ENCODE data around the gene PDAP1. TPM values are rescaled to one million over a fixed set of nuclear protein-coding genes. Genes with fewer than 3 reads are reported as not detected.

The PDAP1 gene
- total RNA-seq, 2 experiments from 2014 or later: 35.0 to 38.0 TPM

GRCh38 chr7:99404977-99405320, 3.4 kb downstream of the PDAP1 start:
- Mint-ChIP-seq H3K4me1 (ENCODE audit: low read depth) (peaks cover 52% of the 10 kb centered on the region), H3K9me3 (no peaks in the 10 kb centered on the region), H3K27ac (no peak overlapping the region), H3K4me3 (no peak overlapping the region), H3K27me3 (no peaks in the 10 kb centered on the region), H3K36me3 (ENCODE audit: low read depth) (peaks cover 73% of the 10 kb centered on the region)
- no peak overlapping the region for H3K27ac ChIP-seq (ENCODE audit: low read depth in 1 of 2, low read length in 2 of 2)
- peaks cover 39% of the 10 kb centered on the region for H3K36me3 ChIP-seq (ENCODE audit: insufficient read depth, low read length)
- intact Hi-C loops (cut with DNase I, micrococcal nuclease): loop anchor here in 1 of 2 experiments (10.0 kb wide), 1 partner anchor 80 kb away; the partner anchor contains the start of gene ARPC1A
- H3K4me1 ChIP-seq (ENCODE audit: insufficient read depth, low read length): peaks cover 43% of the 10 kb centered on the region
- ATAC-seq (ENCODE audit: poor library complexity) (no peak), DNase-seq (no peak)
- TF ChIP-seq CTCF (IDR thresholded peaks at IDR 0.05): no peak
- H3K27me3 ChIP-seq (ENCODE audit: control insufficient read depth in 1 of 2, insufficient read depth in 2 of 2, low read length in 2 of 2): no peaks in the 10 kb centered on the region
- H3K9me3 ChIP-seq (ENCODE audit: control insufficient read depth in 1 of 2, insufficient read depth in 1 of 2, low read length in 2 of 2): no peaks in the 10 kb centered on the region
- POLR2A ChIA-PET: no interaction called here
- H3K4me3 ChIP-seq (ENCODE audit: low read length): no peak overlapping the region
- CTCF ChIA-PET: interaction anchor here (0.7 kb wide), 1 partner anchor 41 kb away, joined by 3 read pairs; no protein-coding TSS in a partner anchor

GRCh38 chr7:99404235-99404976, 4.0 kb downstream of the PDAP1 start:
- H3K9me3 Mint-ChIP-seq: no peaks in the 10 kb centered on the region
- intact Hi-C loops (cut with DNase I, micrococcal nuclease): loop anchor here in 1 of 2 experiments (10.0 kb wide), 1 partner anchor 80 kb away; the partner anchor contains the start of gene ARPC1A
- DNase-seq (no peak), ATAC-seq (ENCODE audit: poor library complexity) (no peak)
- H3K27ac Mint-ChIP-seq: peak overlapping the region; percentile 73
- H3K36me3 ChIP-seq (ENCODE audit: insufficient read depth, low read length): peaks cover 45% of the 10 kb centered on the region
- peaks cover 38% of the 10 kb centered on the region for H3K4me1 ChIP-seq (ENCODE audit: insufficient read depth, low read length)
- peak overlapping the region; percentile 48 for H3K4me3 Mint-ChIP-seq
- no peak overlapping the region for H3K4me3 ChIP-seq (ENCODE audit: low read length)
- H3K36me3 Mint-ChIP-seq (ENCODE audit: low read depth): peaks cover 73% of the 10 kb centered on the region
- peaks cover 47% of the 10 kb centered on the region for H3K4me1 Mint-ChIP-seq (ENCODE audit: low read depth)
- no peaks in the 10 kb centered on the region for H3K27me3 Mint-ChIP-seq
- no peaks in the 10 kb centered on the region for H3K9me3 ChIP-seq (ENCODE audit: control insufficient read depth in 1 of 2, insufficient read depth in 1 of 2, low read length in 2 of 2)
- no peak for TF ChIP-seq CTCF (IDR thresholded peaks at IDR 0.05)
- ChIA-PET POLR2A (interaction anchor here (1.4 to 1.9 kb wide), 2 partner anchors 10 to 12 kb away, joined by 5 to 8 read pairs; no protein-coding TSS in a partner anchor), CTCF (no interaction called here)
- no peak overlapping the region for H3K27ac ChIP-seq (ENCODE audit: low read depth in 1 of 2, low read length in 2 of 2)
- H3K27me3 ChIP-seq (ENCODE audit: control insufficient read depth in 1 of 2, insufficient read depth in 2 of 2, low read length in 2 of 2): no peaks in the 10 kb centered on the region

- H3K36me3 Mint-ChIP-seq (ENCODE audit: low read depth): peaks cover 72% of the 10 kb centered on the region
- intact Hi-C loops (cut with DNase I, micrococcal nuclease): loop anchor here in 1 of 2 experiments (10.0 kb wide), 1 partner anchor 79 kb away; the partner anchor contains the start of gene ARPC1A
- H3K4me3 Mint-ChIP-seq: peak overlapping the region; percentile 48
- ChIA-PET CTCF (no interaction called here), POLR2A (interaction anchor here (1.4 to 1.9 kb wide), 2 partner anchors 10 to 11 kb away, joined by 5 to 8 read pairs; no protein-coding TSS in a partner anchor)
- peak overlapping the region; percentile 73 for H3K27ac Mint-ChIP-seq
- DNase-seq (no peak), ATAC-seq (ENCODE audit: poor library complexity) (no peak)
- TF ChIP-seq CTCF (IDR thresholded peaks at IDR 0.05): no peak
- Histone ChIP-seq H3K27ac (ENCODE audit: low read depth in 1 of 2, low read length in 2 of 2) (no peak overlapping the region), H3K27me3 (ENCODE audit: control insufficient read depth in 1 of 2, insufficient read depth in 2 of 2, low read length in 2 of 2) (no peaks in the 10 kb centered on the region), H3K4me1 (ENCODE audit: insufficient read depth, low read length) (peaks cover 37% of the 10 kb centered on the region), H3K9me3 (ENCODE audit: control insufficient read depth in 1 of 2, insufficient read depth in 1 of 2, low read length in 2 of 2) (no peaks in the 10 kb centered on the region), H3K36me3 (ENCODE audit: insufficient read depth, low read length) (peaks cover 51% of the 10 kb centered on the region), H3K4me3 (ENCODE audit: low read length) (no peak overlapping the region)
- no peaks in the 10 kb centered on the region for H3K27me3 Mint-ChIP-seq
- H3K9me3 Mint-ChIP-seq: no peaks in the 10 kb centered on the region
- H3K4me1 Mint-ChIP-seq (ENCODE audit: low read depth): peaks cover 43% of the 10 kb centered on the region
Observed at GRCh38 chr7:99403764-99404163, 4.6 kb downstream of the PDAP1 start.
